GM23338 (cell line): ENCODE measurements around the gene SLC26A11. TPM values are rescaled to one million over a fixed set of nuclear protein-coding genes. Genes with fewer than 3 reads are reported as not detected.

Source experiments
- ATAC-seq: fragments of 200-7000 bp; cut with Tn5 transposase; 3 replicates; pipeline ENCODE4 v1.9.1; 2020
- DNase-seq: peaks from one replicate; pipeline ENCODE4 v3.0.0-alpha.2; 2015; ENCODE audit warnings: low spot score
- H2AFZ ChIP-seq: fragments of 200-600 bp; sonication (generic); 2 replicates; pipeline ENCODE4 v1.8.0; 2016; ENCODE audit warnings: antibody characterized with exemption, mild to moderate bottlenecking, moderate library complexity
- H3F3A ChIP-seq: fragments of 200-600 bp; sonication (generic); replicated peaks from 2 replicates; pipeline ENCODE4 v1.8.0; 2017; ENCODE audit warnings: antibody characterized with exemption, mixed run types, low read depth
- H3K27ac ChIP-seq: fragments of 200-600 bp; sonication (generic); 2 replicates; pipeline ENCODE4 v1.6.1; 2016; ENCODE audit warnings: low read depth
- H3K27me3 ChIP-seq: fragments of 200-600 bp; sonication (generic); 2 replicates; pipeline ENCODE4 v1.8.0; 2016; ENCODE audit warnings: mild to moderate bottlenecking, mixed run types, moderate library complexity; ENCODE audit not compliant: insufficient read depth
- H3K36me3 ChIP-seq: fragments of 200-600 bp; sonication (generic); 2 replicates; pipeline ENCODE4 v1.8.0; 2016; ENCODE audit warnings: mild to moderate bottlenecking; ENCODE audit not compliant: insufficient read depth
- H3K4me1 ChIP-seq: fragments of 200-600 bp; sonication (generic); 2 replicates; pipeline ENCODE4 v1.8.0; 2016; ENCODE audit warnings: mild to moderate bottlenecking, moderate library complexity; ENCODE audit not compliant: insufficient read depth
- H3K4me2 ChIP-seq: fragments of 200-600 bp; sonication (generic); 2 replicates; pipeline ENCODE4 v1.7.1; 2017; ENCODE audit warnings: mixed run types
- H3K4me3 ChIP-seq: fragments of 200-600 bp; sonication (generic); 2 replicates; pipeline ENCODE4 v1.6.1; 2016; ENCODE audit warnings: mixed run types
- H3K79me2 ChIP-seq: fragments of 200-600 bp; sonication (generic); replicated peaks from 2 replicates; pipeline ENCODE4 v1.8.0; 2017; ENCODE audit warnings: mild to moderate bottlenecking; ENCODE audit not compliant: insufficient read depth
- H3K9me2 ChIP-seq: fragments of 200-600 bp; sonication (generic); 2 replicates; pipeline ENCODE4 v1.8.0; 2017; ENCODE audit not compliant: insufficient read depth
- H4K20me1 ChIP-seq: fragments of 200-600 bp; sonication (generic); replicated peaks from 2 replicates; pipeline ENCODE4 v1.8.0; 2017; ENCODE audit warnings: mild to moderate bottlenecking; ENCODE audit not compliant: insufficient read depth
- H3K27ac Mint-ChIP-seq: 2 replicates; pipeline ENCODE4 v1.8.0; 2020; ENCODE audit warnings: inconsistent platforms, mild to moderate bottlenecking, moderate library complexity, mixed read lengths
- H3K27me3 Mint-ChIP-seq: 3 replicates; pipeline ENCODE4 v1.8.0; 2022; ENCODE audit warnings: low read depth, mild to moderate bottlenecking, moderate library complexity, mixed read lengths, inconsistent platforms; ENCODE audit not compliant: insufficient read depth, poor library complexity
- H3K36me3 Mint-ChIP-seq: 3 replicates; pipeline ENCODE4 v1.8.0; 2021; ENCODE audit warnings: low read depth, mild to moderate bottlenecking, inconsistent platforms, moderate library complexity, mixed read lengths
- H3K4me1 Mint-ChIP-seq: 3 replicates; pipeline ENCODE4 v1.8.0; 2020; ENCODE audit warnings: mild to moderate bottlenecking, inconsistent platforms, mixed read lengths
- H3K4me3 Mint-ChIP-seq: 3 replicates; pipeline ENCODE4 v1.8.0; 2021; ENCODE audit warnings: moderate library complexity, mild to moderate bottlenecking, inconsistent platforms, mixed read lengths
- H3K9me3 Mint-ChIP-seq: 3 replicates; pipeline ENCODE4 v1.8.0; 2020; ENCODE audit warnings: moderate library complexity, mild to moderate bottlenecking, inconsistent platforms, mixed read lengths
- CREB1 ChIP-seq: fragments of 250-450 bp; sonication (Bioruptor Pico); IDR thresholded peaks from 2 replicates; pipeline ENCODE4 v1.5.0; 2020; ENCODE audit warnings: low read depth, mild to moderate bottlenecking, moderate library complexity
- CTCF ChIP-seq, 2 experiments: fragments of 200-600 bp in 1 of 2; sonication (generic) in 1 of 2; conservative IDR thresholded peaks; 2 replicates each; pipeline versions ENCODE4 v1.5.1 to v1.6.1; 2016 to 2017; ENCODE audit warnings: antibody characterized with exemption in 2 of 2, low read depth in 2 of 2, mild to moderate bottlenecking in 2 of 2, moderate library complexity in 1 of 2
- ETS1 ChIP-seq: IDR thresholded peaks from 2 replicates; pipeline ENCODE4 v1.6.1; 2016; ENCODE audit warnings: antibody characterized with exemption
- EZH2 ChIP-seq: fragments of 200-600 bp; sonication (generic); IDR thresholded peaks from one replicate; pipeline ENCODE4 v1.8.0; 2017; ENCODE audit warnings: antibody characterized with exemption, mild to moderate bottlenecking, low read depth; ENCODE audit not compliant: unreplicated experiment
- EZH2phosphoT487 ChIP-seq: fragments of 200-600 bp; sonication (generic); IDR thresholded peaks from one replicate; pipeline ENCODE4 v1.8.1; 2018; ENCODE audit warnings: antibody characterized with exemption; ENCODE audit not compliant: unreplicated experiment
- JUNB ChIP-seq: IDR thresholded peaks from one replicate; pipeline ENCODE4 v1.6.1; 2016; ENCODE audit warnings: antibody characterized with exemption; ENCODE audit not compliant: unreplicated experiment
- NANOG ChIP-seq: IDR thresholded peaks from 2 replicates; pipeline ENCODE4 v1.6.1; 2016; ENCODE audit warnings: antibody characterized with exemption, borderline replicate concordance
- POLR2AphosphoS5 ChIP-seq: IDR thresholded peaks from 2 replicates; pipeline ENCODE4 v1.6.1; 2016; ENCODE audit warnings: antibody characterized with exemption, low read depth
- REST ChIP-seq: IDR thresholded peaks from one replicate; pipeline ENCODE4 v1.6.1; 2018; ENCODE audit warnings: antibody characterized with exemption; ENCODE audit not compliant: unreplicated experiment
- STAT1 ChIP-seq: IDR thresholded peaks from one replicate; pipeline ENCODE4 v1.6.1; 2016; ENCODE audit warnings: antibody characterized with exemption; ENCODE audit not compliant: unreplicated experiment
- ZNF114 ChIP-seq: fragments of 250-450 bp; sonication (Bioruptor Pico); IDR thresholded peaks from 2 replicates; pipeline ENCODE4 v1.5.0; 2020; ENCODE audit warnings: mild to moderate bottlenecking, moderate library complexity
- ZNF331 ChIP-seq: fragments of 250-450 bp; sonication (Bioruptor Pico); IDR thresholded peaks from 2 replicates; pipeline ENCODE4 v1.5.0; 2020; ENCODE audit warnings: low read depth, mild to moderate bottlenecking, moderate library complexity
- ZNF462 ChIP-seq: fragments of 250-450 bp; sonication (Bioruptor Pico); IDR thresholded peaks from 2 replicates; pipeline ENCODE4 v1.5.0; 2020; ENCODE audit warnings: mild to moderate bottlenecking, moderate library complexity
- polyA plus RNA-seq: library from polyadenylated mRNA; unstranded; fragments of >200 nt; fragmentation: Nextera tagmentation; extraction: Ambion mirVana; gene quantifications from 2 replicates; pipeline ENCODE4 v1.2.1, GENCODE V29; 2016
- total RNA-seq: library from RNA; depleted of rRNA; stranded (reverse); fragments of >200 nt; shearing (Covaris generic); gene quantifications from 2 replicates; pipeline ENCODE4 v1.2.3, GENCODE V29; 2014

Gene SLC26A11
- total and polyA plus RNA-seq, 2 experiments from 2014 or later, result 10.9 to 23.0 TPM

- Histone ChIP-seq H3K27ac (no peak overlapping the region), H3K4me1 (no peaks in the 10 kb centered on the region), H3K36me3 (no peaks in the 10 kb centered on the region), H3K27me3 (no peaks in the 10 kb centered on the region), H4K20me1 (no peaks in the 10 kb centered on the region), H3F3A (no peaks in the 10 kb centered on the region), H3K79me2 (no peaks in the 10 kb centered on the region), H2AFZ (no peak overlapping the region), H3K4me2 (no peak overlapping the region), H3K9me2 (no peaks in the 10 kb centered on the region), H3K4me3 (no peak overlapping the region)
- H3K27me3 Mint-ChIP-seq, result peaks cover 11% of the 10 kb centered on the region
- ATAC-seq (no peak), DNase-seq (no peak)
- peaks cover 4% of the 10 kb centered on the region for H3K4me1 Mint-ChIP-seq
- TF ChIP-seq CREB1 (no peak), ZNF462 (CRISPR knock-in tag) (no peak), NANOG (no peak), JUNB (no peak), POLR2AphosphoS5 (no peak), EZH2phosphoT487 (no peak), STAT1 (no peak), ZNF114 (CRISPR knock-in tag) (no peak), ZNF331 (CRISPR knock-in tag) (no peak), REST (no peak), ETS1 (no peak), CTCF (conservative IDR thresholded peaks at IDR 0.05; ENCODE audit: low read depth in 2 of 2) (no peak), EZH2 (no peak)
- no peak overlapping the region for H3K27ac Mint-ChIP-seq
- no peak overlapping the region for H3K4me3 Mint-ChIP-seq
- no peaks in the 10 kb centered on the region for H3K36me3 Mint-ChIP-seq
- H3K9me3 Mint-ChIP-seq, result no peaks in the 10 kb centered on the region
Measured at GRCh38 chr17:80176757-80177156, 43.5 kb upstream of the SLC26A11 start.
